Dedifferentiated amniotic fluid mesenchymal stem cell (primary cell): ENCODE measurements around the gene ANKRD40.
"Not testable (repeated sequence)": the region's sequence is repeated elsewhere in the genome, so short reads cannot be mapped to it uniquely, and the experiment has no call there.

Source experiments
- DNase-seq: peaks from one replicate; pipeline ENCODE4 v3.0.0-alpha.2; 2016; ENCODE audit errors: extremely low spot score

Gene ANKRD40

DNA sequence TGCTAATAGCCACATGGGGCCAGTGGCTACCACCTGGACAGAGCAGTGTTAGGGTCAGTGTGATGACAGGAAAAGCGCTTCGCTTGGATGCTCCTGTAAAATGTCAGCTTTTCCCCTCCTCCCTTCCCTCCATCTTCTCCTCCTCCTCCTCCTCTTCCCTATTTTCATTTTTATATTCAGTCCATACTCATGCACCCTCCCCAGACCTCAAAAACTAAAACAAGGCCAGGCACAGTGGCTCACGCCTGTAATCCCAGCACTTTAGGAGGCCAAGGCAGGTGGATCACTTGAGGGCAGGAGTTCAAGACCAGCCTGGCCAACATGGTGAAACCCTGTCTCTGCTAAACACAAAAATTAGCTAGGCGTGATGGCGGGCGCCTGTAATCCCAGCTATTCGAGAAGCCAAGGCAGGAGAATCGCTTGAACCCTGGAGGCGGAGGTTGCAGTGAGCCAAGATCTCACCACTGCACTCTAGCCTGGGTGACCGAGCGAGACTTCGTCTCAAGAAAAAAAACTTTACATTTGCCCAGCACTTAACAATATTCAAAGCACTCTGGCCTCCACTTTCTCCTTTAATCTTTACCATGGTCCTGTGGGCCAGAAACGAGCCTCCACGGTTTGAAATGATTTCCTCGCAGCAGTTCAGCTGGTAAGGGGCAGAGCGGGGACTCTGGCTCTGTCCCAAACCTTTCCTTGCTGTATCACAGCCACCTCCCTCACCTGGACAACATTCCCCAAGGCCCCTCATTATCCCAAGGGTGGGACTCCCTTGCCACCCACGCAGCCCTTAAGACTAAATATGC, 21.8 kb downstream of the ANKRD40 start:
- DNase-seq: no peak

DNA sequence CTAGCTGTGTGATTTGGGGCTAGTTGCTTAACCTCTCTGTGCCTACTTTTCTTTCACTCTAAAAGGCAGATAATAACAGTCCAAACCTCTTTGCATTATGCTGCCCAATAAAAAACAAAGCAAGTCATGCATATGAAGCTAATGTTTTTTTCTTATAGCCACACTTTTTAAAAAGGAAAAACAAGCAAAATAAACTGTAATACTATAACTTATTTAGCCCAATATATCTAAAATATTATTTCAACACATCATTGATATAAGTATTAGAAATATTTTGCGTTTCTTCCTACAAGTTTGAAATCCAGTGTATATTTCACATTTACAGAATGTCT, 22.4 kb downstream of the ANKRD40 start:
- DNase-seq: no peak

GRCh38 chr17:50684612-50685333, 22.9 kb downstream of the ANKRD40 start:
- no peak for DNase-seq

DNA sequence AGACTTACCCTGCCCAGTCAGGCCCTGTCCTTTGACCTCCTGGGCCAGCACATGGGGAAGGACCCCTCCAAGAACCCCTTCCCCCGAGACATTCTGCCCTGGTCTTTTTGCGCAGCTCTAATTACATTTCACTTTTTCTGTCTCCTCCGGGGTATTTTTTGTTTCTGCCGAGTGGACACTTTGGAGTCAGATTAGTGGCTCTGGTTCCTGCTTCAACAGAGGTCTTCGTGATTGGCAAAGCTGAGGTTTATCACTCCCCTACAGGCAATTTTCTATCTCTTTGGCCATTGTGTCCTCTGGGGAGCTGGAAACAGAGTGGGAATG, 23.5 kb downstream of the ANKRD40 start:
- no peak for DNase-seq

DNA sequence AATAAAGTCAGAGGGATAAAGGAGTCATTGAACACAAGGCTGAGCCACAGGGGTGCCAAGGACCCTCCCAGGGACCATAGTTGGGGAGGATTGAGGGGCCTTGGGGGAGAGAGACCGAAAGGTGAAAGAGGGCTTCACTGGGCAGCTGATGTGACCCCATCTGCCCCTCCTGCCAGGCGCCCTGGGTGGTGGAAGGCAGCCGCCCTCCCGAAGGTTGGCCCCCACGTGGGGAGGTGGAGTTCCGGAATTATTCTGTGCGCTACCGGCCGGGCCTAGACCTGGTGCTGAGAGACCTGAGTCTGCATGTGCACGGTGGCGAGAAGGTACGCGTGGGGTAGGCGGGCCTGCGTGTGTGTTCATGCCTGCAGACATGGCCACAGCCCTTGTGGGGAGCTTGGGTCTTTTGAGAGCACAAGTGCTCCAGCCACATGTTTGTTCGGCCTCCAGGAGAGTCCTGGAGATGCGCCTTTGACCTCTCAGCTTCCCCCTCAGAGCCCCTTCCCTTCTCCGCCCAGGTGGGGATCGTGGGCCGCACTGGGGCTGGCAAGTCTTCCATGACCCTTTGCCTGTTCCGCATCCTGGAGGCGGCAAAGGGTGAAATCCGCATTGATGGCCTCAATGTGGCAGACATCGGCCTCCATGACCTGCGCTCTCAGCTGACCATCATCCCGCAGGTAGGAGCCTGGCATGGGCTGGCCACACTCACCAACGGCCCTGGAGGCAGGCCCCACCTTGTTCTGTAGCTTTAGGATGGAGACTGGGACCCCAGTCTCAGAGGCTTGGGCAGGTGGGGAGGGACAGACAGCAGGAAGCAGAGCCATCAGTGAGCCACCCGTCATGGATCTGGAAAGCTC, 24.1 kb downstream of the ANKRD40 start:
- DNase-seq: no peak

DNA sequence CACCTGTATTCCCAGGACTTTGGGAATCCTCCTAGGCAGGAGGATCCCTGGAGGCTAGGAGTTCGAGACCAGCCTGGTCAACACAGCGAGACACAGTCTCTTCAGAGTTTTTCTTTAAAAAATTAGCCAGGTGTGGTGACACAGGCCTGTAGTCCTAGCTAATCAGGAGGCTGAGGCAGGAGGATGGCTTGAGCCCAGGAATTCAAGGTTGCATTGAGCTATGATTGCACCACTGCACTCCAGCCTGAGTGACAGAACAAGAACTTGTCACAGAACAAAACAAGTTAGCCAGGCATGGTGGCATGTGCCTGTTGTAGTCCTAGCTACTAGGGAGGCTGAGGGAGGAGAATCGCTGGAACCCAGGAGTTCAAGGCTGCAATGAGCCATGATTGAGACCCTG, 24.8 kb downstream of the ANKRD40 start:
- no peak for DNase-seq

DNA sequence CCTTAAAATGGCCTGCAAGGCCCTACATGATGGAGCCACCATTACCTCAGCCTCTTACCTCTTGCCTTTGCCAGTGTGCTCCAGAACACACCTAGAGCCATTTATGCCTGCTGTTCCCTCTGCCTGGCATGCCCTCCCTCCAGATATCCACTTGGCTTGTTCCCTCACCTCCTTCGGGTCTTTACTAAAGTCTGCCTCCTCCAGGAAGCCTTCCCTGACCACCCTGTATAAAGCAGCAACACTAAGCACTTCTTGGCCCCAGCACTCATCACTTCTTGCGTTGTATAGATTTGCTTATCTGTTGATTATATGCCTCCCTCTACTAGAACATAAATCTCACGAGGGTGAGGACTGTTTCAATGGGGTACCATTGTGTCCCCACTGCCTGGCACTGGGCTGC, 25.3 kb downstream of the ANKRD40 start:
- no peak for DNase-seq

DNA sequence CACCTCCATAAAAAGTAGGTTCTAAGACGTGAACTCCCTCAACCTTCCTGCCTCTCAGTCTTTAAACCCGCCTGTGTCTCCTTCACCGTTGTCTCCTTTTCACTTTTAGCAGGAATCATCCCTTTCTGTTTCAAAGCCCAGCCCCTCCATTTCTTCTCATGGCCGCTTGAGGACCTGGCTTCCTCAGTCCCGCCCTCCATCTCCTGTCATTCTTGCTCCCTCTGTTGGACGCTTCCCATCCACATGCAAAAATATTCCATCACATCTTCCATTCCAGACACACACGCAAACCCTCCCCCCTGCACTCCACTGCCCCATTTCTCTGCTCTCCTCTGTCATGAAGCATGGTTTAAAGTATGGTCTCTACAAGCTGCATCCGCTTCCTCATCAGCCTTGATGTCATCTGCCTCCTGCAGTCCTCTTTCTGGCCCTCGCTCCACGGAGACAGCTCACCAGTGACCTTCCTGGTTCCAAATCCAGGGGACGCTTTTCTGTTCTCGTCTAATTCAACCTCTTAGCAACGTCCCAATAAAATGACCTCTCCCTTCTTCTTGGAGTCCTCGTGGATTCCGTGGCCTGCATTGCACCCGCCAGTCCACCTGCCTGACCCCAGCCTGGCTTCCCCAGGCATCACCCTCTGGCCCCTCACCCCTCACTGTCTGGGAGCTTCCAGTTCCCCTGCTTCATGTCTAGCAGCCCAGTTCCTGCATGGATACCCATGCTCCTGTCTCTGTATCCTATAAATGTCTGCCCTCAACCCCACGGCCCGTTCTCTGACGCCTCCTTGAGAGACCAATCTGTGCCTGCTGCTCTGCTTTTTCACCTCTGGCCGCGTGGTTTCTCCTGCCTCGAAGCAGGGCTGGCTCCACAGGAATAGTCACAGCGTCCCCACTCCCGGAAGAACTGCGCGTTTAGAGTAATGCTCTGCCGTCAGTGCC, 26.2 kb downstream of the ANKRD40 start:
- DNase-seq: peak; percentile 75

DNA sequence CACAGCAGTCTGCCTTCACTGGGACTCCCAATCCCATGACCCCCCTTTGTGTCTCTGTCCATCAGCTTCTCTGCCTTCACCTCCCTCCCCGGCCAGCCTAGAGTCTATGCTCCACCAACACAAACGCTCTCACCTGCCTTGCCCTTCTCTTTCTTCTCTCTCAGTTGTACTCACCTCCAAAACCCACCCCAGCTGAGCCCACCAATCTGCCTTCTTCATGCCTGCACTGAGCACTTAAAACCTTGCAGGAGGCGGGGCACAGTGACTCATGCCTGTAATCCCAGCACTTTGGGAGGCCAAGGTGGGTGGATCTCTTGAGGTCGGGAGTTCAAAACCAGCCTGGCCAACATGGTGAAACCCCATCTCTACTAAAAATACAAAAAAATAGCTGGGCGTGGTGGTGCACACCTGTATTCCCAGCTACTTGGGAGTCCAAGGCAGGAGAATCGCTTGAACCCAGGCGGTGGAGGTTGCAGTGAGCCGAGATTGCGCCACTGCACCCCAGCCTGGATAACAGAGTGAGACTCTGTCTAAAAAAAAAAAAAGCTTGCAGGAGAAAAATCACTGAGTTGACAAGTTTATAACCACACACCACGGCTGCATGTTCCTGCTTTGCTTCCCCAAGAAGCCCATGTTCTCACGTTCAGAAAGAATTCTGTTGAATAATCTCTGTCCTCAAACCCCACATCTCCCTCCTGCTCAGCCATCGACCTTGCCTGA, 27.0 kb downstream of the ANKRD40 start:
- DNase-seq: not testable (repeated sequence)

DNA sequence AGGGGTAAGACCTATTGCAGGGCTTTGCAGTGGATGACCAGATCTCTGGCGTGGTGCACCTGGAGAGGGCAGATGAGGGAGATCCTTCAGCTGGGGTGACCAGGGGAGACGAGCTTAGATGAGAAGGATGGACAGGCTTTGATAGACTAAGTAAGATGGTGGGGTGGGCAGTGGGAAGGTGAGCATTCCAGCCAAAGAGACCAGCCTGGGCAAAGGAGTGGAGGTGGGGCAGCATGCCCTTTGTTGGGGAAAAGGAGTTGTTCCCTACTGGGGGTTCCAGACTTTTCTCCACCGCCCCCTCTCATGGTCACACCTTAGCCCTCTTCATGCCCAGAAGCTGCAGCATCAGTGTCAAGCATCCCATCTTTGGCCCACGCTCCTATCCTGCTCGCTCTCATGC, 27.6 kb downstream of the ANKRD40 start:
- DNase-seq: no peak

DNA sequence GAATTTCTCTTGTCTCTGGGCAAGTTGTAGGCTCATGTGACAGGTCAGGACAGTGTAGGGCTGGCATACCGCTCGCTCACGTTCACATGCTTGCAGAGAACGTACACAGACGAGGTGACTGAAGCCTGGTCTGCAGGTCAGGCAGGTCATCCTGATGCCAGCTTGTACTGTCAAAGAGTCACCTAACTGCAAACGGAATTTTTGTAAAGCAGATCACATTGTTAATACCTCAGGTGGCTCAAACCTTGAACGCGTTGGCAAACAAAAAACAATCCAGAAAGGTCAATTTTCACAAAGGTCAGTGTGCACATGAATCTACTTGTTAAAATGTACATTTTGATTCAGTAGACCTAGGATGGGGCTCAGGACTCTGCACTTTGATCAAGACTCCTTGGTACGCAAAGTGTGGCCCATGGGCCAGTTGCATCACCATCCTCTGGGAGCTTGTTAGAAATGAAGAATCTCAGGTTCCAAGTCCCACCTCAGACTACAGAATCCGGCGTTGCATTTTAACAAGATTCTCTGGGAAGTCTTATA, 28.6 kb downstream of the ANKRD40 start:
- no peak for DNase-seq

- DNase-seq: no peak
These were observed 29.8 kb downstream of the ANKRD40 start for GRCh38 chr17:50677851-50678375.

DNA sequence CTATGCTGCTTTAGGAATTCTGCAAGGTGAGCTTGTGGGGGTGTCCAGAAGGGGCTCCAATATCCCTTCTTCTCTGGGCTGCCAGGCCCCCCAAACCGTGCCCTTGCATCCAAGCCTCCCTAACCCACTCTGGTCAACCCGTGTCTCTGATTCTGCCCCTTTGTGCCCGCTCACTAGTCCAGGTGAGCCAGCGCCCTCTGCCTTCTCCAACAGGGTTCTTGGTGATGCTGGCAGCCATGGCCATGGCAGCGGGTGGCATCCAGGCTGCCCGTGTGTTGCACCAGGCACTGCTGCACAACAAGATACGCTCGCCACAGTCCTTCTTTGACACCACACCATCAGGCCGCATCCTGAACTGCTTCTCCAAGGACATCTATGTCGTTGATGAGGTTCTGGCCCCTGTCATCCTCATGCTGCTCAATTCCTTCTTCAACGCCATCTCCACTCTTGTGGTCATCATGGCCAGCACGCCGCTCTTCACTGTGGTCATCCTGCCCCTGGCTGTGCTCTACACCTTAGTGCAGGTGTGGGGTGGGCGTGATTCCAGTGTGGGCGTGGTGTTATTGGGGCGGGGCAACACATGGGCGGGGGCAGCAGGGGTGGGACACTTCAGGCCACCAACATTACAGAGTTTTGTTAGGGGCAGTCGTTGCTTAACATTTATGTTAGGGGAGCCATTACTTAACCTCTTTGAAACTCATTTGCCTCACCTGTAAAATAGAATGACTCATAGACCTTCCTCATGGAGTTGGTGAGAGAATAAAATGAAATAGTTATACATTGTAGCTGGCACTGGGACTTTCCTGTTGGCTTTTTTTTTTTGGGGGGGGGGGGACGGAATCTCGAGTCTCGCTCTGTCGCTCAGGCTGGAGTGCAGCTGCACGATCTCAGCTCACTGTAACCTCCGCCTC, 31.4 kb downstream of the ANKRD40 start:
- no peak for DNase-seq

DNA sequence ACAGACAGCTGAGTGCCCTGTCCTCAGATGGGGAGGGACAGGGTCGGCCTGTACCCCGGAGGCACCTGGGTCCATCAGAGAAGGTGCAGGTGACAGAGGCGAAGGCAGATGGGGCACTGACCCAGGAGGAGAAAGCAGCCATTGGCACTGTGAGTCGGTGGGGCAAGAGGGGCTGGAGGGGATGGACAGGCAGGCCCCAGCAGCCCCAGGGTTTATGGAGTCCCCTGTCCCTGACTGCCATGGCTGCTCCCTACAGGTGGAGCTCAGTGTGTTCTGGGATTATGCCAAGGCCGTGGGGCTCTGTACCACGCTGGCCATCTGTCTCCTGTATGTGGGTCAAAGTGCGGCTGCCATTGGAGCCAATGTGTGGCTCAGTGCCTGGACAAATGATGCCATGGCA, 32.1 kb downstream of the ANKRD40 start:
- DNase-seq: no peak

DNA sequence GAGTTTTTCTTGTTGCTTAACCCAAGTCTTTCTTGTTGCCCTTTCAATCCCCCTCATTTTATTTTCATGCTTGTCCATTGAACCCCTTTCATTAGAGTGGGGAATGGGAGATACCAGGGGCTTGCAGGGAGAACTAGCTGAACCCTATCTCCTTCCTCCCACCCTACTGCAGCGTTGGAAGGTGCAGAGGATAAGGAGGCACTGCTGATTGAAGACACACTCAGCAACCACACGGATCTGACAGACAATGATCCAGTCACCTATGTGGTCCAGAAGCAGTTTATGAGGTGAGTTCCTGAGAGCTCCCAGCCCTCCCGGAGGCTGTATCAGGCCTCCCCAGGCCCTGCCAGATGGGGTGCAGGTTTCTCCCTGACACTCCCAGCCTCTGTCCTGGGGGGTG, 32.5 kb downstream of the ANKRD40 start:
- no peak for DNase-seq

GRCh38 chr17:50672831-50673551, 34.7 kb downstream of the ANKRD40 start:
- DNase-seq: no peak

- no peak for DNase-seq
These were observed 35.6 kb downstream of the ANKRD40 start for GRCh38 chr17:50672071-50672470.

- DNase-seq: no peak
These were observed 38.7 kb downstream of the ANKRD40 start for GRCh38 chr17:50668838-50669581.
